KOPT-K1 (cell line): ENCODE results near the gene C1orf21.

Experiments
- H3K27ac ChIP-seq: fragments of 200-600 bp; sonication (generic); 2 replicates; pipeline ENCODE4 v1.5.1; 2016; ENCODE audit warnings: antibody characterized with exemption, mild to moderate bottlenecking, low read depth, low read length; ENCODE audit not compliant: poor library complexity, severe bottlenecking
- H3K36me3 ChIP-seq: fragments of 200-600 bp; sonication (generic); 2 replicates; pipeline ENCODE4 v1.5.1; 2017; ENCODE audit warnings: antibody characterized with exemption, mild to moderate bottlenecking, low read length, moderate library complexity; ENCODE audit not compliant: insufficient read depth
- H3K9me3 ChIP-seq: fragments of 200-600 bp; sonication (generic); 2 replicates; pipeline ENCODE4 v1.5.1; 2017; ENCODE audit warnings: antibody characterized with exemption, low read length, mild to moderate bottlenecking; ENCODE audit not compliant: insufficient read depth, poor library complexity, severe bottlenecking

C1orf21 gene

GRCh38 chr1:184513421-184513820 is 126.6 kb downstream of the C1orf21 start:
- Histone ChIP-seq H3K9me3 (no peaks in the 10 kb centered on the region), H3K36me3 (no peaks in the 10 kb centered on the region), H3K27ac (no peak overlapping the region)

DNA sequence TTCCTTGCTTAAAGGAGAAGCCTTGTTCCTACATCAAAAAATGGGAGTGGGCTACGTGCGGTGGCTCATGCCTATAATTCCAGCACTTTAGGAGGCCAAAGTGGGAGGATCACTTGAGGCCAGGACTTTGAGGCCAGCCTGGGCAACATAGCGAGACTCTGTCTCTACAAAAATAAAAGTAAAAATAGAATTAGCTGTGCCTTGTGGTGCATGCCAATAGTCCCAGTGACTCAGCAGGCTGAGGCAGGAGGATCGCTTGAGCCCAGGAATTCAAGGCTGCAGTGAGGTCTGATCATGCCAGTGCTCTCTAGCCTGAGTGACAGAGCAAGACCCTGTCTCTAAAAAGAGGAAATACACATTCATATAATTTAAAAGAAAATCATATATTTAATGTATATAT is 127.1 kb downstream of the C1orf21 start:
- H3K36me3 ChIP-seq, result no peaks in the 10 kb centered on the region
- H3K9me3 ChIP-seq, result no peaks in the 10 kb centered on the region
- H3K27ac ChIP-seq, result no peak overlapping the region

DNA sequence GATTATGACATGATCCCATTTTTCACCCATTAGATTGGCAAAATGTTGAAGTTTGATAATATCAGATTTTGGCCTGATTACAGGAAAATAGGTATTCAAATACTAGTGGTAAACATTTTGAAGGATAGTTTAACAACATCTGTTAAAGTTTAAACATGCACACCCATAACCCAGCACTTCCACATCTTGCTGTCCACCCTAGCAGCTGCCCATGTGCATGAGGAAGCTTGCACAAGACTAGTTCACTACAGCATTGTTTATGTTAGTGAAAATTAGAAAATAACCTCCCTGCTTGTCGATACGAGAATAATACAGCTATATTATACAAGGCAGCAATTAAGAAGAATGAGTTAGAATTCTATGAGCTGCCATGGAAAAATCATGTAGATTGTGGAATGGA is 127.6 kb downstream of the C1orf21 start:
- Histone ChIP-seq H3K36me3 (no peaks in the 10 kb centered on the region), H3K27ac (no peak overlapping the region)

DNA sequence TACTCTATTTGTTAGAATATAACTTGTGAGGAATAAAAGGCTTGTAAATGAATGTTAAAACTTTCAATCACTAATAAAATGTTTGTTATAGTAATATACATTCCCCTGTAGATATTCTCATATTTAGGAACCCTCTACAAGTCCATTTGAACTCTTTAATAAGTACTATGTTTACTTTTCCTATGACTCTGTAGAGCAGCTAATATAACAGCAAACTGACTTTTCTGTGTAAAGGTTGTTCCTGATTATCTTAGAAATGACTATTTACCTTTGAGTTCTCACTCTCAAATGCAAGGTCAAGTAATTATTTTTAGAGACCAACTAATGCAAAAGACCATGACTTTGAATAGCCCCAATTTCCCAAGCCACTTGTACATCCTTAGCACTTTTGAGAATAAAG is 130.3 kb downstream of the C1orf21 start:
- no peaks in the 10 kb centered on the region for H3K9me3 ChIP-seq

More for the DNA sequence above, 127.6 kb downstream of the C1orf21 start:
- no peaks in the 10 kb centered on the region for H3K9me3 ChIP-seq

DNA sequence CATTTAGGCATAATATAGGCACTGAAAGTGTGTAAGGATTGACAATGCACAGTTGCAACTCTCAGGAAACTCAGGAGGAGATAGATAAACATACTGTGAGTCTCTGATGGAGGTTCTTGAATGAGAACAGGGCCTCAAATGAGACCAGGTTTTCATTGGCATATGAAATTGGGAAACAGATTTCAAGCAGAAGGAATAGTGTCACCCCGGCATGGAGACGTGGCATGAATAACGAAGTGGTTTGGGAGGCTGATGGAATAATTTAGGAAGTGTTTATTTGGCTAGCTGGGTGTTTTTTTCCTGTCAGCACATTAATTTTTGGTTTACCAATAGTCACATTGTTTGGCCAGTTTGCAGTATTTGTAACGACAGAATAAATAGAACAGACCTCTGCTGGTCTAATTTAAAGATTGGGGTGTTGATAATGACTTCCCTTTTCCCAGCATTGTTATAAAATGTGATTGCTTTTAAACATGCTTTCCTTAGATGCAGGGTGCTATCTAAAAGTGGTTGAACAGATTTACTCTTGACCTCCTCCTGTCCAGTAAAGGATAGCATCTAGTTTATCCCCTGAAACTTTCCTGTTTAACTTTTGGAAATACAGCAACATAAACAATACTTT is 132.0 kb downstream of the C1orf21 start:
- Histone ChIP-seq H3K36me3 (no peaks in the 10 kb centered on the region), H3K27ac (no peak overlapping the region), H3K9me3 (peaks cover 8% of the 10 kb centered on the region)

More for the DNA sequence above, 130.3 kb downstream of the C1orf21 start:
- H3K36me3 ChIP-seq, result no peaks in the 10 kb centered on the region
- no peak overlapping the region for H3K27ac ChIP-seq

DNA sequence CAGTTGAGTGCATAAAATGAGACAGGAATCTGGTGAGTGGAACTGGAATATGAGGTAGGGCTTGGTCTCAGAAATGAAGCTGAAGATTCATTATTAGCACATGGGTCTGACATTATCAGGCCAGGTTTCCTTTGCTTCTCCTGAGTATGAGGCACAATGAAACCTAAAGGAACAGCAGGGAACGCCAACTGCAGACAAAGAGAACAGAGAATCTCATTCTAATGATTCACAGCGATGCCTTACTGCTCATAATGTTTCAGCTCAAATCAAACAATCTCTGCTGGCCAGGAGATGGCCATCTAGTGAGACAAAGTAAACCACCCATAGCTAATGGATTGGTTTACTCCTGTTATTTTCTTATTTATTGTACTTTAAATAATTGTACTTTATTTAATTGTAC is 133.5 kb downstream of the C1orf21 start:
- H3K27ac ChIP-seq, result no peak overlapping the region
- no peaks in the 10 kb centered on the region for H3K36me3 ChIP-seq

DNA sequence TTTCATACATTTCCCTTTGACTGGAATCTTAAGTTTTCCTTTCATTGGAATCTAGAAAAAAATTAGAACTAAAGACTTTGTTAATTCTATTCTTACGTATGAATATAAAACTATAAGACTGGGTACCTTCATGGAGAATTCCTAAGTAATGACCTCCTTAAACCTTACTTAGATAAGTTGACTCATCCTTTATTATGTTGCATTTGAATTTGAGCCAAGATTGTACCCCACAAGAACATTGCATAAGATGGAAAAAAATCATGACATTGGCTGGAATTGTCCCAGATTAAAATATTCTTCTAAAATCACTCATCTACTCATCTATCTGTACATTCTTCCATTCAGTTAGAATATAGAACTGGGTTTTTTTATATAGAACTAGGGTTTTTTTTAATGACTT is 137.4 kb downstream of the C1orf21 start:
- H3K9me3 ChIP-seq, result peaks cover 8% of the 10 kb centered on the region
- H3K36me3 ChIP-seq, result no peaks in the 10 kb centered on the region
- no peak overlapping the region for H3K27ac ChIP-seq

More for the DNA sequence above, 133.5 kb downstream of the C1orf21 start:
- H3K9me3 ChIP-seq, result peaks cover 8% of the 10 kb centered on the region

DNA sequence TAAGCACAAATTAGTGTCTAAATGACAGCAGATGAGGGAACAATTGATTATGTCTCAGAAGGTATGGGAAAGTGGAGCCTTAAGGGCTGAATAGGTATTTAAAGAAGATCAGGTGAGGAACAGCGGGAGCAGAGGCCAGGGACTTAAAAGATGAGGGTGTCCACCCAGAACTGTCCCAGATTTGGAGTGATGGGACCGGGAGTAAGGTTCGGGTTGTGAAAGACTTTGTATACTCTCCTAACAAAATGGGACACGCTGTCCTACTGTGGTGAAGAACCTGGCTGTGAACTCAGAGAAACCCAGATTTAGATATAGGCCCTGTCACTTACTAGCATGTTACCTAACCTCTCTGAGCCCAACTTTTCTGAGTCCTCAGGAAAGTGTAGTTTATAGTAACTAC is 140.6 kb downstream of the C1orf21 start:
- no peaks in the 10 kb centered on the region for H3K36me3 ChIP-seq
- H3K27ac ChIP-seq, result no peak overlapping the region
- H3K9me3 ChIP-seq, result peaks cover 8% of the 10 kb centered on the region

GRCh38 chr1:184530226-184530625 is 143.4 kb downstream of the C1orf21 start:
- Histone ChIP-seq H3K36me3 (no peaks in the 10 kb centered on the region), H3K9me3 (no peaks in the 10 kb centered on the region), H3K27ac (no peak overlapping the region)

- Histone ChIP-seq H3K27ac (no peak overlapping the region), H3K9me3 (no peaks in the 10 kb centered on the region), H3K36me3 (no peaks in the 10 kb centered on the region)
Observed at GRCh38 chr1:184531296-184531695, 144.5 kb downstream of the C1orf21 start.

DNA sequence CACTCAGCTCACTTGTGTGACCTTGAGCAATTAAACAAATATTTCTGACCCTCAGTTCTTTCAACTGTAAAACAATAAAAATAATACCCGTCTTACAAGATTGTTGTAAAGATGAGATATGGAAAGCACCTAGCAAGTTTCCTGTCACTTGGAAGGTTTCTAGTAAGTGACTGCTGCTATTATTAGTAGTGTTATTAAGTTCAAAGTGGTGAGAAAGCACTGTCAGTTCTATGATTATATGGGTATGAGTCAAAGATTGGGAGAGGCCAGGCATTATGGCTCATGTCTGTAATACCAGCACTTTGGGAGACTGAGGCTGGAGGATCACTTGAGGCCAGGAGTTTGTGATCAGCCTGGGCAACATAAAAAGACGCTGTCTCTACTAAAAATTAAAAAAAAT is 145.4 kb downstream of the C1orf21 start:
- H3K9me3 ChIP-seq, result no peaks in the 10 kb centered on the region
- H3K36me3 ChIP-seq, result no peaks in the 10 kb centered on the region
- no peak overlapping the region for H3K27ac ChIP-seq

DNA sequence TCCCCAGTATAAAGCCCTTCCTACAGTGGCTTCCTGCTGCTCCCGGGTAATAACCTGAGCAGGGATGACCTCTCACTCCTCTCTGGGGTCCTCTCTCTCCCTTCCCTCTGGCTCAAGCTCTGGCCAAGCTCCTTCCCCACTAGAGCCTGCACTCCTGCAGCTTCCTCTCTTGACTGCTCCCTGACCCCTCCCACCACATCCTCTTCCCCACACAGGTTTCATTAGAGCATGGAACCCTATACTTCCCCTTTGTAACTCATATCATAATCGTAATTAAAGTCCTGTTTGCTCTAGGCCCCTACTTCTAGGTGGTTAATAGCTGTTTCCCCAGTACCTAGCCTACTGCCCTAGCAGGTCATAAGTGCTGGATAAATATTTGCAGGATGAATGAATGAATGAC is 146.2 kb downstream of the C1orf21 start:
- Histone ChIP-seq H3K9me3 (no peaks in the 10 kb centered on the region), H3K27ac (no peak overlapping the region), H3K36me3 (no peaks in the 10 kb centered on the region)

DNA sequence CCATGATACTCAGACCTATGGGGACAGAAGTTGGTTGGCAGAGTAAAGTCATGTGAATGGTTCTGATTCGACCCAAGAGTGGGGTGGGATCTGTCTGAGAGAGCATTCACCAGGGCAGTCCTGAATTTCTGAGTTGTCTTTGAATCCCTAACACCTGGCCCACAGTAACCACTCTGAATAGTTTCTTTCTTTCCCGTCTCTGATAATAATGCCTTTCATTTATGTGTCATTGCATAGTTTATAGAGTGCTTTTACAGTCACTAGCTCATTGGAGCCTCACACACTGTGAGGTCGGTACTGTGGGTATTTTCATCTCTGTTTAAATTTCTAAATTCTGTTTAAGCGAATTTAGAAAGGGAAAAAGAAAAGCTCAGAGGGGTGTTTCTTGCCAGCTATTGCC is 147.1 kb downstream of the C1orf21 start:
- Histone ChIP-seq H3K27ac (no peak overlapping the region), H3K36me3 (no peaks in the 10 kb centered on the region), H3K9me3 (peaks cover 6% of the 10 kb centered on the region)

DNA sequence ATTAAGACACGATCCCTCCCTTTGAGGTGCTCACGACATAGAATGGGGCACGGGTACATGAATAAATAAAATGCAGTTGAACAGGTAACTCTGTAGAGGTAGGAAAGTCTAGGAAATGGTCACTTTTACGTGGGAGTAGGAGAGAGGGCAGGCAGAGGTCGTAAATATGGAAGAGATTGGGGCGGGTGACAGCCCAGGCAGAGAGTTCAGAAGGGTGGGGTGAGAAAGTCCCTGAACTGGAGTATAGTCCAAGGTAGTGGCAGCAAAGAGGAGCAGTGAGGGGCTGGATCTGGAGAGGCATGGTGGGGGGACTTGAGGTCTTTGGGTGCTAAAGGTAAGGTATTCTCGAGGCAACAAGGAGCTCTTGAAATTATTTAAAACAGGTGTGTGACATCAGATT is 147.9 kb downstream of the C1orf21 start:
- no peak overlapping the region for H3K27ac ChIP-seq
- no peaks in the 10 kb centered on the region for H3K36me3 ChIP-seq
- peaks cover 8% of the 10 kb centered on the region for H3K9me3 ChIP-seq

- H3K27ac ChIP-seq, result no peak overlapping the region
- H3K36me3 ChIP-seq, result no peaks in the 10 kb centered on the region
- peaks cover 8% of the 10 kb centered on the region for H3K9me3 ChIP-seq
Observed at GRCh38 chr1:184535191-184535970, 148.6 kb downstream of the C1orf21 start.
